ENCODE results near the gene GAREM2.

Gene GAREM2

GRCh38 chr2:26169681-26170414, 3.0 kb upstream of the GAREM2 start:
- no peak for DNase-seq

DNA sequence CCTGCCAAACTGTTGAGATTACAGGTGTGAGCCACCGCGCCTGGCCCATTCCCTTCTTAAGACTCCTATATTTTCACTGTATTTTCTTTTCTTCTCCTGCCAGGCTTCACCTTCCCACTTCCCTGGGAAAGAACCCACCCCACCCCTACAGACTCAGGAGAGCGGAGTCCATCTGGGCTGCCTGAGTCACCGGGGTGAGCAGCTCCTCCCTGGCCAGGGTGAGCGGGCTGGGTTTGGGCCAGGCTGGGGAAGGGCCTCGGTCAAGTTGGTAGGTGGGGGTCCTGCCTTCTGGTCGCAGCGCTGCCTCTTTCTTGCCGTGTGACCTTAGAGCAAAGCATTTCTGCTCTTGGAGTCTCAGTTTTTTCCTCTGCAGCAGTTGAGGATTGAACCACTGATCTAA, 2.1 kb upstream of the GAREM2 start:
- no peak for DNase-seq

DNA sequence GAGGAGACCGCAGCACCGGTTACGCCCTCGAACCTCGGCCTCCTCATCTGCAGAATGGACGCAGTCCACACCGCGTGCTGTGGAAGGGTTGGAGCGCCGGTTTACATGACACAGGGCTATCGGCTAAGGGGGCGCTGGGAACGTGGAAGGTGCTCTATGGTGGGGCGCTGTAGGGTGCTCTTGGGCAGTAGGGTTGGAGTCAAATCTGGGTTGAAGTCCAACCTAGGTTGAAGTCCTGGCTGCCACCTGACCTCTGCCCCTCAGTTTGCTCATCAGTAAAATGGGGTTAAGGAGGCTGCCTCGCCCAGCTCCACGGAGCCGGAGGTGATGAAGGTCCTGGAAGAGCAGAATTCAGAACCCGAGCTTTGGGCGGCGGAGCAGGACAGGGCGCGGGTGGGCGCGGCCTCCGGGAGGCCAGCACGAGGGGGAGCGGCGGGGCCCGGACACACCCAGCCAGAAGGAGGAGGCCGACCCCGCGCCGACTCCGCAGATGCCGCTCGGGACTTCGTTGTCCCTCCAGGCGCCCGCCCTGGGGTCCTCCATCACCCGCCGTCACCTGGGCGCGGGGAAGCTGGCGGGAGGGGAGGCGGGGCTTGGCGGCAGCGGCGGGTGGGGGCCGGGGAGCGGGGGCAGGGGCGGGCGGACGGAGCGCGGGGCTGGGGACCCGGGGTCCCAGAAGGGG, 558 bp upstream of the GAREM2 start:
- no peak for DNase-seq

DNA sequence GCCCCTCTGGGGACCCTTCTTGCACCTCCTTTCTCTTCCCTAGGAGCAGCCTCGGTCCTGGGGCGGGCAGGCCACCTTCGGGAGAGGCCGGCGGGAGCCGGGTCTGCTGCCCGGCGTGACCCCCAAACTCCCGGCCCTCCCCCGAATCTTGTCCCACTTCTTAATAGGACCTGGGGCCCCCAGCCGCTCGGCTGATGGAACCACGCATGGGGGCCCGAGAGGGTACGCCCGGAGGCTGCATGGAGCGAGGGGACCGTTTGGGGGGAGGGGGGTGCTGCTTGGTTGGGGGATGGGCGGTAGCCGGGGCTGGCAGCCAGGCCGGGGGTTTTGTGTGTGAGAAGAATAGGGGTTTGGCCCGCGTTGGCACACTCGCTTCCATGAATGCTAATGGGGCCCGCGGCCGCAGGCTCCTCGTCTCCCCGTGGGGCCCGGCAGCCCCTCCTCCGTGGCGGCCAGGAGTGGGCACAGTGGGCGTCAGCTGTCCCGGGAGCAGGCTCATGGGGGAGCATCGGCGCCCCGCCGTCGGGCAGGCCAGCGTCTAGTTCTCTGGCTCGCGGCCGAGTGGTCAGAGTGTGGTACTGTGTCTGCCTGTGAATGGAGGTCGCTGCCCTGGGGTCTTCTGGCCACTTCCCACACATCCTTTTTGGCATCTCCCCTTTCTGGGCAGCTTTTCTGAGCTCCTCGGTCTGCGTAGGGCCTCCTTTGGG, 1.0 kb downstream of the GAREM2 start:
- DNase-seq: no peak

GRCh38 chr2:26174691-26175465, 2.0 kb downstream of the GAREM2 start:
- DNase-seq: no peak

DNA sequence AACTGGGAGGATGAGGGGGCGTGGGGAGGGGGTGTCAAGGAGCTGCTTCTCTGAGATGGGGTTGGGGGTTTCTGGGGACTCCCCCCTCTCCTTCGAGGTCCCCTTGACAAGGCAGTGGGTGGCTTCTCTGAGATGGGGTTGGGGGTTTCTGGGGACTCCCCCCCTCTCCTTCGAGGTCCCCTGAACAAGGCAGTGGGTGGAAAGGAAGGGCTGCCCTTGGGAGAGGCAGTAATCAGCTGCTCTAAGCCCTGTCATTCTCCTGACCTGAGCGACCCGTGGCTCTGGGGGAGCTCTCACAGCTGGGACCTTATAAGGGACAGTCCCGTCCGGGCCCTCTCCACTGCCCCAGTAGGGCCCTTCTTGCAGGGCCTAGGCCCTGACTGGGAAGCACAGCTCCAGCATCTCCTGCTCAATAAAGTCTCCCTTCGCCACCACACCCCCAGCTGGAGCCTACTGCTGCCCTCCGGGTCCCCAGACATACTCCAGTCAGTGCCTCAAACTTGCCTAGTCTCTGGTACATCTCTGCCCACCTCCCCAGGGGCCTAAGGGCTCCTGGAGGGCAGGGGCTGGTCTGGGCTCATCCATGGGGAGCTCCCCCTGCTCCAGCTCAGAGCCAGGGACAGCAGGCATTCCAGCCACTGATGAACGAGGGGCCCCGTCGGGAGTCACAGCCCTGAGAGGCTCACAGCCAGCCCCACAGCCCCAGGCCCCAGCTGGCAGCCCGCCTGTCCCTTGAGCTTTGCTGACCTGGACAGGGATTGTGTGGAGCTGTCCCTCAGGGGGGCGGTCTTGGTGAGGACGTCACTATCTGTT, 2.8 kb downstream of the GAREM2 start:
- DNase-seq: no peak

DNA sequence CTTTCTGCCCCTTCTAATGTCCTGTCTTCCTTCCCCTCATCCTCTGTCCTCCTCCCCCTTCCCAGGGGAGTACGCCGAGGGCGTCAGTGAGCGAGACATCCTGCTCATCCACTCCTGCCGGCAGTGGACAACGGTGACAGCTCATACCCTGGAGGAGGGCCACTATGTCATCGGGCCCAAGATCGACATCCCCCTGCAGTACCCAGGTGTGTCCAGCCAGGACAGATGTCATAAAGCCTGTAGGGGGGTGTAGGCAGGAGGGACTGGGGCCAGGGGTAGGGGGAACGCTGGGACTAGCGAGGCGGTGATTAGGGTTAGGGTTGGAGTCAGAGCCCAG, 3.4 kb downstream of the GAREM2 start:
- DNase-seq: no peak

DNA sequence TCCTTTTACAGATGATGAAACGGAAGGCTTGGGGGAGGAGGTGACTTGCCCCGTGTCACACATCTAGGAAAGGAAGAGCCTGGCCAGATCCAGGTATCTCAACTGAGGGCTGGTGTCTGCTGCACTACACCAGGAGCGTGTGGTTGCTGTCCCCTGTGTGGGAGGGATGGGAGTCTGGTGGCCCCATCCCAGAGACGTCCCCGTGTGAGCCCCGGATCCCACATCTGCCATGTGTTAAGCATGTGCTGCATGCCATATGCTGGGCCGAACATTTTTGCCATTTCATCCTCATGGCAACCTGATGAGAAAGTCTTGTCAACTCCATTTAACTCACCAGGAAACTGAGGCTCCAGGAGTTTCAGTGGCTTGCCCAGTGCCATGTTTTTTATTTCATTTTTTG, 4.2 kb downstream of the GAREM2 start:
- DNase-seq: no peak

- DNase-seq: no peak
These were observed 5.4 kb downstream of the GAREM2 start for GRCh38 chr2:26178246-26178645.

DNA sequence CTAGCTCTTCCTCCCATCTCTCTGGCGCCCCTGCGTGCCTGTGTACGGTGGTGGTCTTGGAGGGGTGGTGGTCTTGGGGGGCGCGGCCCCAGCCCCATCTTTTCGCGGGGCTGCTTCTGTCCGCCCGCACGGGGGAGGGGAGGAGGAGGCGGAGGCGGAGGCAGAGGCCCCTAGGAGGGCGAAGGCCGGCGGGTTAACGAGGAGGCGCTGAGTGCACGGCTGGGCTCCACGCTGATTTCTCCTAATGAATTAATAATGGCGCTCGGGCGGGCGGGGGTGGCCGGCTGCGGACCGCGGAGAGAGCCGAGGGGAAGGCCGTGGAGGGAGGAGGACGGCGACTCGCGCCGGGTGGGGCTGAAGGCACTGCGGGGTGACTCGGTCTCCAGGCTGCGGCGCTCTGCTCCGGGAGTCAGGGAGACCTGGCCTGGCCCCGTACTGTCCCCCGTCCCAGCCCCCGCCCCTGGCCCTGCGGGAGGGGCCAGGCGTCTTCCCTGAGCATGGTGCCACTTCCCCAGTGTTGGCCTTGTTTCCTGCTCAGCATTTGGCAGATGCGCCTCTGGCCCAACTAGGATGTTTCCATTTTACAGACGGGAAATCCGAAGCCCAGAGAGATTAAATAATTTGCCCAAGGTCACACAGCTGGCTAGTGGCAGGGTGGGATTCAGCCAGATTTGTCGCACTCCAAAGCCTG, 6.0 kb downstream of the GAREM2 start:
- no peak for DNase-seq

DNA sequence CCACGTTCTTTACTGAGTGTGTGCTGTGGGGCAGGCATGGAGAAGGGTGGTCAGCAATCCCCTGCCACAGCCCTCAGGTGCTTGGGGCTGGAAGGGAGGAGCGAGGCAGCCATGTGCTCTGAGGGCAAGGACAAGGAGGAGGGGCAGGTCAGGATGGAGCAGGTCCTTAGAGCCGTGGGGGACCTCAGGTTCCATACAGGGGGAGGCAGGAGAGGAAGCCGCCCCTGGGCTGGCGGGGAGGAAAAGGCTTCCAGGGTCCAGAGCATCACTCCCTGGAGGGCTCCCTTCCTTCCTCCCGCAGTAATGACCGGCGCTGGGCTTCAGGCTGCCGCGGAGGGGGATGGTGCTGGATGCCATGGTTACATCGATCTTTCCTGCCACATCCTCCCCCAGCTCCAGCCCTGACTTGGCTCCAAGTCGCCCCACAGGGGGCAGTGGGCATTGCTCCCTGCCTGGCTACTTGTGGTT, 6.6 kb downstream of the GAREM2 start:
- DNase-seq: no peak

DNA sequence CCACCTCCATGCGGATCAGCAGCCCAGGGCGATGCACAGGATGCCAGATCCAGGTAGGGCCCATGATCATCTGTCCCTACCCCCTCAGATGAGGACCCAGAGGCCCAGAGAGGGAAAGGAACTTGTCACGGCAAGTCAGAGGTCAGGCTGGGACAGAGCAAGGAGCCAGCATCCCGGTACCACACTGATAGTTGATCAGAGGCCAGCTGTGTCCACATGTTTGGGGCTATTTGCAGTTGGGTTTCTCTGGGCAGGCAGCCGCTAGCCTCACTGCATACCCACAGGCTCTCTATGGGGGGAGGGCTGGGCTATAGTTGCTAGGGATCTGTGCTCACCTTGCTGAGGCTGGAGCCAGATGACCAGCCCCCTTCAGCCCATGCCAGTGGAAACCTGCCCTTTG, 9.6 kb downstream of the GAREM2 start:
- no peak for DNase-seq

DNA sequence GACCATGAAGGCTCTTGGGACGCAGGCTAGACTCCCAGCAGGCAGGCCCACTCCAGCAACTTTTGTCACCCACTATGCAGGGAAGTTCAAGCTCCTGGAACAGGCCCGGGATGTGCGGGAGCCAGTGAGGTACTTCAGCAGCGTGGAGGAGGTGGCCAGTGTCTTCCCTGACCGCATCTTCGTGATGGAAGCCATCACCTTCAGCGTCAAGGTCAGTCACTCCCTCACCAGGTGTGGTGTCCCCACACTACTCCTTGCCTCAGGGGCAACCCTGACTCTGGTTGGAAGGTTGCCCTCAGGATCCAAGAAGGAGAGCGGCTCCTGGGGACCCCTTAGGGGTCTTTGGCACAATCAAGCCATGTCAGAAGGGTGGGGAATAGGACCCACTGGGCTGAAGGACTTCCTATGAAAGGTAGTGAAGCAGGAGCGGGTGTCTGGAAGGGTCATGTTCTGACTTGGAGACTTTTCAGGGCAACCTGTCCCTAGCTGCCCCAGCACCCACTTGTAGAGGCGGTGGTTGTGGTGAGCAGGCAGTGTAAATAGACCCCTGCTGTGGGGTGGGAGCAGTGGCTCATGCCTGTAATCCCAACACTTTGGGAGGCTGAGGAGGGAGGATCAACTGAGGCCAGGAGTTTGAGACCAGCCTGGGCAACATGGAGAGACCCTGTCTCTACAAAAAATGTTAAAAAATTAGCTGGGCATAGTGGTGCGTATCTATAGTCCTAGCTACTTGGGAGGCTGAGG, 10.2 kb downstream of the GAREM2 start:
- no peak for DNase-seq

GRCh38 chr2:26184121-26184520, 11.2 kb downstream of the GAREM2 start:
- DNase-seq: no peak

- DNase-seq: peak; percentile 80
These were observed 11.8 kb downstream of the GAREM2 start for GRCh38 chr2:26184555-26185303.

DNA sequence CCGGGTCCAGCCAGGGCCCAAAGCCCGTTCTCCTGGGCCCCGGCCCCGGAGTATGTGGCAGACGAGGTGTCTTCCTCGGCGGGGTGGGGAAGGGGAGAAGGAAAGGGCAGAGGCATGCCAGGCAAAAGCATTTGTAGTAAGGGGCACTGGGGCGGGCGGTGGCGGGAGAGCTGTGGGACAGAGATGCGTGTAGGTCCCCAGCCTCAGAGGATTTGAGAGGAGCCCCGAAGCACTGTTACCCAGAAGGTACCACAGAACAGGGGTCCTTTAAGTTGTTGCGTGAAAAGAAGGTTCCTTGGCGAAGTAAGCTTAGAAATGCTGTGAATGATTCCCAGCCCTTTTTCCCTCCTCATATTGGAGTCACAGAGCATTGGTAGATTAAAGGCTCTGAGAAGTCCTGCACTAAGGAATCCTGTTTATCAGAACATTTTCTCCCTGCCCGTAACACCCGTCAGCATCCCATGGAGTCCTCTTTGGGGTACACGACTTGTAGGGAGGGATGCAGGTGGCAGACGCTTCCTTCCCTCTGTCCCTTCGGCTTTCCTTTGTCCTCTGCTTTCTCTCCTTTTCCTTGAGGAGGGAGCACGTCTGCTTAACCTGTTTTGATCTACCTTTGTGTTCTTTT, 12.5 kb downstream of the GAREM2 start:
- no peak for DNase-seq

DNA sequence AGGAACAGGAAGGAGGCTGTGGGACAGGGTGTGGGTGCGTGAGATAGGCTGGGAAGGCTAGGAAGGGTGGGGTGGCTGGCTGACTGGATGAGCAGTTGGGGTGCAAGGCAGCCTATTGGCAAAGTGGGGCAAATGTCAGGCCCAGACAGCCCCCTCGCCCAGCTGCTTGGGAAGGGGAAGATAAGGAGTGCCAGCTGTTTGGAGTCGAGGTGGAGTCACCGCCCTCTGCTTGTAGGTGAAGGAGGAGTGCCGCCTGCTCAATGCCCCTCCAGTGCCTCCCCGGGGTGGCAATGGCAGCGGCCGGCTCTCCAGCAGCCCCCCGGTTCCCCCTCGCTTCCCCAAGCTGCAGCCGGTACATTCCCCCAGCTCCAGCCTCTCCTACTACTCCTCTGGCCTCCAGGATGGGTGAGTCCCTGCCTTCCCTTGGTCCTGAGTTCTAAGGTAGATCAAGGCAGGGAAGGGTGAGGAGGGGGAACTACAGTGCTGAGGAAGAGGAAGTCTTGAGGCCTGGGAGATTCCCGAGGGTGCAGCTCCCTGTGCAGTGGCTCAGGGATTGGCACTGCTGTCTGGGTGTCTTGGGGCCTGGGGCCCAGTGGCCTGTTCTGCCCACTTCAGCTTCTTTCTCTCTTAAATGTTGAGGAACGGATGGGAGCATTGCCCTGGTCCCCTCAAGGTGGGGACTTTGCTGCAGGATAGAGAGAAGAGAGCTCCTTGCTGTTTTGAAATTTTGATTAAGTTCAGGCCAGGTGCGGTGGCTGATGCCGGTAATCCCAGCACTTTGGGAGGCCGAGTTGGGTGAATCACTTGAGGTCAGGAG, 13.3 kb downstream of the GAREM2 start:
- no peak for DNase-seq

- DNase-seq: no peak
These were observed 14.2 kb downstream of the GAREM2 start for GRCh38 chr2:26187114-26187513.
